NT2/D1 (cell line): ENCODE measurements around the gene KLHL8.

ENCODE experiments used
- YY1 ChIP-seq: IDR thresholded peaks from 2 replicates; pipeline ENCODE4 v1.6.1; 2011; ENCODE audit not compliant: insufficient read length, insufficient read depth
- ZNF274 ChIP-seq: IDR thresholded peaks from 2 replicates; pipeline ENCODE4 v1.6.1; 2011; ENCODE audit warnings: mild to moderate bottlenecking, low read depth, low read length

DNA sequence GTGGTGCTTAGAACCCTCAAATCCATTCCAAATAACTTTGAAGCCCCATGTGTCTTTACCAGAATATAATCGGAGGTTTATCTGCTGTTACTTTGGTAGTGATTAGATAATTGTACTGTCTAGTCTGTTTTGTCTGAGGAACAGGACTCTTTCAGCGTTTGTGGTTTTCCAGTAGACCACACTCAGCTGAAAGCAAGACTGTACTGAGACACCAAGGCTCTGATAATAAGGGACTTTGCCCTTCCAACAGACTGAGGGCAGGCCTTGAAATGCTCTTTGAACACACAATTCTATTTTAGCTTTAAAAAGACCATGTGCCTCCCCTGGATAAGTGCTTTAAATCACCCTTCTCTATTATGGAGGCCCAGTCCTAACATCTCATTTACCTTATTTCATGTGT lies 76.1 kb downstream of the KLHL8 start:
- TF ChIP-seq ZNF274 = no peak
- no peak for TF ChIP-seq YY1
